Endothelial cell of umbilical vein (primary cell): ENCODE results near the gene STK40. TPM values are rescaled to one million over a fixed set of nuclear protein-coding genes. Genes with fewer than 3 reads are reported as not detected.

ENCODE experiments used
- BruUV-seq: library from RNA; stranded (reverse); fragments of 400-500 nt; replicated peaks from 2 replicates; lab custom pipeline; 2021; lab: Mats Ljungman, UMichigan
- CTCF ChIA-PET: fragments of 300-600, 350-600 bp; sonication (Branson Sonifier 250); formaldehyde crosslinking; loops from one replicate; lab custom pipeline; 2021; ENCODE audit warnings: antibody characterized with exemption, inconsistent platforms; lab: Charles Lee
- POLR2A ChIA-PET: fragments of 300-600, 350-600 bp; sonication (Branson Sonifier 250); formaldehyde crosslinking; loops from one replicate; lab custom pipeline; 2021; ENCODE audit warnings: antibody characterized with exemption, inconsistent platforms; lab: Charles Lee
- DNase-seq: peaks from one replicate; pipeline ENCODE4 v3.0.0-alpha.2; 2011; ENCODE audit warnings: low read depth, low spot score
- FAIRE-seq: peaks from 2 replicates; lab custom pipeline; 2011; peaks lifted over from hg19 to GRCh38; lab: Jason Lieb, UNC
- H2AFZ ChIP-seq: 2 replicates; pipeline ENCODE4 v1.6.0; 2012; ENCODE audit warnings: low read depth, low read length, control low read depth, inconsistent platforms
- H3K27ac ChIP-seq: 2 replicates; pipeline ENCODE4 v1.5.1; 2011; ENCODE audit warnings: low read depth, mild to moderate bottlenecking, control low read depth, low read length, moderate library complexity; ENCODE audit not compliant: insufficient read depth
- H3K27me3 ChIP-seq, 2 experiments: 2 replicates each; pipeline versions ENCODE4 v1.6.0 to v1.6.1; 2011; ENCODE audit warnings: low read length in 2 of 2, mixed read lengths in 1 of 2; ENCODE audit not compliant: control insufficient read depth in 2 of 2, insufficient read depth in 2 of 2
- H3K36me3 ChIP-seq, 2 experiments: 2 replicates in 1 of 2; 3 replicates in 1 of 2; pipeline ENCODE4 v1.5.1; 2011; ENCODE audit warnings: low read length in 2 of 2, mild to moderate bottlenecking in 1 of 2, moderate library complexity in 1 of 2; ENCODE audit not compliant: control insufficient read depth in 2 of 2, insufficient read depth in 2 of 2; ENCODE audit errors: extremely low read depth in 1 of 2
- H3K4me1 ChIP-seq: 3 replicates; pipeline ENCODE4 v1.5.1; 2011; ENCODE audit warnings: mild to moderate bottlenecking, low read length; ENCODE audit not compliant: control insufficient read depth, insufficient read depth; ENCODE audit errors: extremely low read depth
- H3K4me2 ChIP-seq: 2 replicates; pipeline ENCODE4 v1.6.1; 2011; ENCODE audit warnings: low read length, control low read depth, mixed read lengths; ENCODE audit not compliant: insufficient read depth
- H3K4me3 ChIP-seq, 3 experiments: fragments of 200-600 bp in 1 of 3; sonication (generic), shearing (Covaris generic) in 1 of 3; replicated peaks in 1 of 3; 2 replicates each; pipeline ENCODE4 v1.5.1; 2011 to 2016; ENCODE audit warnings: control low read depth in 3 of 3, low read length in 3 of 3, mild to moderate bottlenecking in 2 of 3, inconsistent platforms in 1 of 3, low read depth in 1 of 3, moderate library complexity in 1 of 3; ENCODE audit not compliant: insufficient read depth in 1 of 3
- H3K79me2 ChIP-seq: 2 replicates; pipeline ENCODE4 v1.6.0; 2012; ENCODE audit warnings: low read length, inconsistent platforms; ENCODE audit not compliant: control insufficient read depth, insufficient read depth
- H3K9ac ChIP-seq: replicated peaks from 2 replicates; pipeline ENCODE3; 2011; ENCODE audit warnings: low read length, control low read depth; ENCODE audit not compliant: insufficient read depth; ENCODE audit errors: extremely low read depth
- H3K9me1 ChIP-seq: replicated peaks from 3 replicates; pipeline ENCODE4 v1.6.0; 2011; ENCODE audit warnings: mild to moderate bottlenecking, low read length; ENCODE audit not compliant: control insufficient read depth, insufficient read depth; ENCODE audit errors: extremely low read depth
- H3K9me3 ChIP-seq: replicated peaks from 2 replicates; pipeline ENCODE4 v1.5.1; 2012; ENCODE audit warnings: low read length, inconsistent platforms; ENCODE audit not compliant: control insufficient read depth, insufficient read depth
- H4K20me1 ChIP-seq: replicated peaks from 2 replicates; pipeline ENCODE3; 2011; ENCODE audit warnings: mild to moderate bottlenecking, low read length; ENCODE audit not compliant: control insufficient read depth, insufficient read depth; ENCODE audit errors: extremely low read depth
- EZH2 ChIP-seq: IDR thresholded peaks from 2 replicates; pipeline ENCODE4 v1.6.1; 2012; ENCODE audit warnings: borderline replicate concordance, low read depth, mild to moderate bottlenecking, moderate library complexity, low read length, inconsistent platforms; ENCODE audit not compliant: severe bottlenecking
- FOS ChIP-seq: IDR thresholded peaks from 2 replicates; pipeline ENCODE4 v1.6.1; 2011; ENCODE audit warnings: mild to moderate bottlenecking, low read length, moderate library complexity, borderline replicate concordance; ENCODE audit not compliant: insufficient read depth
- GATA2 ChIP-seq: IDR thresholded peaks from 2 replicates; pipeline ENCODE4 v1.7.0; 2011; ENCODE audit warnings: low read depth, mild to moderate bottlenecking, moderate library complexity, mixed read lengths, low read length; ENCODE audit not compliant: insufficient read length, insufficient read depth
- JUN ChIP-seq: IDR thresholded peaks from 2 replicates; pipeline ENCODE4 v1.6.1; 2011; ENCODE audit warnings: borderline replicate concordance, low read depth; ENCODE audit not compliant: insufficient read length, insufficient read depth
- MYC ChIP-seq: IDR thresholded peaks from one replicate; pipeline ENCODE4 v1.6.1; 2011; ENCODE audit warnings: mild to moderate bottlenecking, low read depth, low read length
- POLR2A ChIP-seq: IDR thresholded peaks from 2 replicates; pipeline ENCODE4 v1.6.1; 2012; ENCODE audit warnings: low read depth, mild to moderate bottlenecking, control low read depth, low read length
- POLR2AphosphoS5 ChIP-seq: IDR thresholded peaks from 2 replicates; pipeline ENCODE4 v1.6.1; 2012; ENCODE audit warnings: low read depth, mild to moderate bottlenecking, control low read depth, low read length, moderate library complexity; ENCODE audit not compliant: insufficient read depth
- dilution Hi-C: fragments of 300-500 bp; cut with MboI; formaldehyde crosslinking; loops from one replicate; pipeline ENCODE4 v1.15.0; 2019; ENCODE audit warnings: low sequenced_read_pairs; ENCODE audit not compliant: extremely low pct_ligation_motif_present
- intact Hi-C: fragments of 100-400 bp; cut with micrococcal nuclease; formaldehyde crosslinking; loops from one replicate; pipeline ENCODE4 v1.10.0; 2022
- polyA plus RNA-seq, 4 experiments: library from polyadenylated mRNA; depleted of rRNA in 3 of 4; stranded (reverse) in 3 of 4; unstranded in 1 of 4; fragments of >200 nt; gene quantifications; 2 replicates each; pipeline versions ENCODE4 v1.2.1 to v1.2.3, GENCODE V29; 2011 to 2012; ENCODE audit warnings: missing spikeins in 1 of 4
- total RNA-seq: library from RNA; stranded (reverse); gene quantifications from 2 replicates; pipeline ENCODE4 v1.2.3, GENCODE V29; 2021
- TF ChIP-seq, protein P1 (sequence below), 2 donors: IDR thresholded peaks; 1 replicate in 1 of 2; 2 replicates in 1 of 2; pipeline ENCODE4 v1.5.1; 2011; ENCODE audit warnings: low read length in 2 of 2, mild to moderate bottlenecking in 2 of 2, moderate library complexity in 2 of 2, control low read depth in 1 of 2, inconsistent platforms in 1 of 2, low read depth in 1 of 2; ENCODE audit not compliant: insufficient read depth in 1 of 2; ENCODE audit errors: extremely low read depth in 1 of 2
- TF ChIP-seq, protein P2 (sequence below): IDR thresholded peaks from 2 replicates; pipeline ENCODE4 v1.6.1; 2011; ENCODE audit not compliant: insufficient read depth, insufficient read length

The STK40 gene
- total and polyA plus RNA-seq, 2 donors (not counting 3 experiments of a cell fraction or from before 2014, with no cell fraction given): 20.8 to 36.8 TPM

GRCh38 chr1:36419140-36419539 lies 33.4 kb upstream of the STK40 start:
- no peaks in the 10 kb centered on the region for H3K9me1 ChIP-seq
- H3K9ac ChIP-seq: no peak overlapping the region
- no peaks in the 10 kb centered on the region for H3K79me2 ChIP-seq
- no peaks in the 10 kb centered on the region for H3K36me3 ChIP-seq
- H3K9me3 ChIP-seq: no peaks in the 10 kb centered on the region
- TF ChIP-seq POLR2A: no peak
- TF ChIP-seq MYC: no peak
- TF ChIP-seq GATA2: no peak
- TF ChIP-seq, protein P1, sequence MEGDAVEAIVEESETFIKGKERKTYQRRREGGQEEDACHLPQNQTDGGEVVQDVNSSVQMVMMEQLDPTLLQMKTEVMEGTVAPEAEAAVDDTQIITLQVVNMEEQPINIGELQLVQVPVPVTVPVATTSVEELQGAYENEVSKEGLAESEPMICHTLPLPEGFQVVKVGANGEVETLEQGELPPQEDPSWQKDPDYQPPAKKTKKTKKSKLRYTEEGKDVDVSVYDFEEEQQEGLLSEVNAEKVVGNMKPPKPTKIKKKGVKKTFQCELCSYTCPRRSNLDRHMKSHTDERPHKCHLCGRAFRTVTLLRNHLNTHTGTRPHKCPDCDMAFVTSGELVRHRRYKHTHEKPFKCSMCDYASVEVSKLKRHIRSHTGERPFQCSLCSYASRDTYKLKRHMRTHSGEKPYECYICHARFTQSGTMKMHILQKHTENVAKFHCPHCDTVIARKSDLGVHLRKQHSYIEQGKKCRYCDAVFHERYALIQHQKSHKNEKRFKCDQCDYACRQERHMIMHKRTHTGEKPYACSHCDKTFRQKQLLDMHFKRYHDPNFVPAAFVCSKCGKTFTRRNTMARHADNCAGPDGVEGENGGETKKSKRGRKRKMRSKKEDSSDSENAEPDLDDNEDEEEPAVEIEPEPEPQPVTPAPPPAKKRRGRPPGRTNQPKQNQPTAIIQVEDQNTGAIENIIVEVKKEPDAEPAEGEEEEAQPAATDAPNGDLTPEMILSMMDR (IDR thresholded peaks at IDR 0.05; ENCODE audit: extremely low read depth in 1 of 2, insufficient read depth in 1 of 2, low read depth in 1 of 2, low read length in 2 of 2): no peak
- no peak for TF ChIP-seq JUN
- no peak for TF ChIP-seq FOS
- no peak for TF ChIP-seq EZH2
- TF ChIP-seq, protein P2, sequence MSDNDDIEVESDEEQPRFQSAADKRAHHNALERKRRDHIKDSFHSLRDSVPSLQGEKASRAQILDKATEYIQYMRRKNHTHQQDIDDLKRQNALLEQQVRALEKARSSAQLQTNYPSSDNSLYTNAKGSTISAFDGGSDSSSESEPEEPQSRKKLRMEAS: no peak
- TF ChIP-seq POLR2AphosphoS5: no peak
- BruUV-seq: no TSS peak
- H3K27ac ChIP-seq: no peak overlapping the region
- no peak overlapping the region for H3K4me3 ChIP-seq
- H4K20me1 ChIP-seq: no peaks in the 10 kb centered on the region
- peaks cover 3% of the 10 kb centered on the region for H3K4me1 ChIP-seq
- intact Hi-C loops: no loop called here
- H3K4me2 ChIP-seq: no peak overlapping the region
- dilution Hi-C loops: no loop called here
- DNase-seq (no peak), FAIRE-seq (no peak)
- POLR2A ChIA-PET: no interaction called here
- H2AFZ ChIP-seq: no peak overlapping the region
- CTCF ChIA-PET: interaction anchor here (0.8 to 5.7 kb wide), 8 partner anchors 33 to 269 kb away, joined by 3 to 70 read pairs (median 8); partner anchors contain the start of gene STK40
- H3K27me3 ChIP-seq: no peaks in the 10 kb centered on the region
